ENCODE results near the gene LIFR.

- TF ChIP-seq CTCF (IDR thresholded peaks at IDR 0.05) (no peak), ZFX (IDR thresholded peaks at IDR 0.05; ENCODE audit: borderline replicate concordance) (no peak)
Observed at GRCh38 chr5:38532165-38532669, 24.2 kb downstream of the LIFR start.

All from 22Rv1 (cell line).